Body of pancreas (tissue), 4 donors: Measurements from ENCODE around the gene MATN4. TPM values are rescaled to one million over a fixed set of nuclear protein-coding genes. Genes with fewer than 3 reads are reported as not detected.

Experiments used
- ATAC-seq: fragments of 150-250 bp; one replicate; pipeline ENCODE4 v1.9.1; 2016
- DNase-seq, 4 donors: peaks; one replicate each; pipeline ENCODE4 v3.0.0-alpha.2; 2019
- H3K27ac ChIP-seq, 4 donors: fragments of 200-600 bp; sonication (generic); 1 replicate in 3 of 4; 2 replicates in 1 of 4; pipeline versions ENCODE4 v1.5.1 to v1.6.1; 2016 to 2019; ENCODE audit warnings: mild to moderate bottlenecking in 1 of 4, mixed read lengths in 1 of 4, moderate library complexity in 1 of 4
- H3K27me3 ChIP-seq, 2 donors: fragments of 200-600 bp; sonication (generic); one replicate each; pipeline ENCODE4 v1.6.0; 2016; ENCODE audit warnings: mild to moderate bottlenecking in 1 of 2
- H3K36me3 ChIP-seq, 2 donors: fragments of 200-600 bp; sonication (generic); replicated peaks in 1 of 2; 2 replicates each; pipeline ENCODE4 v1.5.1; 2016; ENCODE audit warnings: low read depth in 2 of 2; ENCODE audit not compliant: insufficient read depth in 1 of 2
- H3K4me1 ChIP-seq: fragments of 200-600 bp; sonication (generic); one replicate; pipeline ENCODE4 v1.6.0; 2016
- H3K4me3 ChIP-seq, 2 donors: fragments of 200-600 bp; sonication (generic); 1 replicate in 1 of 2; 2 replicates in 1 of 2; pipeline ENCODE4 v1.5.1; 2016 to 2019
- H3K9me3 ChIP-seq, 3 donors: fragments of 200-600 bp; sonication (generic); 1 replicate in 2 of 3; 2 replicates in 1 of 3; pipeline ENCODE4 v1.5.1; 2016
- CTCF ChIP-seq, 7 experiments: fragments of 450-650 bp in 4 of 7; fragments of 200-600 bp in 3 of 7; sonication (generic) in 3 of 7; IDR thresholded peaks; one replicate each; pipeline ENCODE4 v1.5.1; 2016 to 2019; ENCODE audit warnings: antibody characterized with exemption in 7 of 7
- POLR2A ChIP-seq, 3 donors: fragments of 450-650 bp; IDR thresholded peaks; one replicate each; pipeline ENCODE4 v1.6.1; 2016; ENCODE audit warnings: antibody characterized with exemption in 3 of 3, mild to moderate bottlenecking in 2 of 3
- WGBS, 2 donors: methylation state at CpG; one replicate each; pipeline ENCODE4 v1.1.5; 2017; 5-methylcytosine and 5-hydroxymethylcytosine counted together
- intact Hi-C: fragments of 100-400 bp; cut with DNase I; formaldehyde crosslinking; loops from one replicate; pipeline ENCODE4 v1.15.1; 2023
- total RNA-seq, 2 donors: library from RNA; depleted of rRNA; stranded (reverse); fragments of >200 nt; gene quantifications; one replicate each; pipeline ENCODE4 v1.1.0, GENCODE V29; 2016

The MATN4 gene
- total RNA-seq, 2 donors from 2014 or later: 4.9 to 5.3 TPM

- Histone ChIP-seq H3K4me1 (peaks cover 83% of the 10 kb centered on the region), H3K36me3 (peaks cover 2 to 6% of the 10 kb centered on the region in 2 donors), H3K27ac (peak overlapping the region; percentile 91 to 99 (median 98)), H3K27me3 (no peaks in the 10 kb centered on the region), H3K4me3 (no peak overlapping the region), H3K9me3 (no peaks in the 10 kb centered on the region)
- ATAC-seq: no peak
- peak in 1 of 4 donors; percentile 52 for DNase-seq
- intact Hi-C loops: no loop called here
- no peak for TF ChIP-seq CTCF (IDR thresholded peaks at IDR 0.05)
- no peak for TF ChIP-seq POLR2A (IDR thresholded peaks at IDR 0.05)
- 72 to 76% methylated on average over 8 to 11 of the region's 11 CpGs for WGBS, 2 donors
Observed at GRCh38 chr20:45338121-45339030, 30.3 kb upstream of the MATN4 start.

GRCh38 chr20:45337367-45338120, 29.4 kb upstream of the MATN4 start:
- 6 to 16% methylated on average over 10 to 15 of the region's 15 CpGs for WGBS, 2 donors
- peak overlapping the region; percentile 80 to 99 (median 94) for H3K27ac ChIP-seq
- peaks cover 80% of the 10 kb centered on the region for H3K4me1 ChIP-seq
- intact Hi-C loops: no loop called here
- peak; percentile 23 to 69 (median 65) for TF ChIP-seq POLR2A (IDR thresholded peaks at IDR 0.05)
- no peak for TF ChIP-seq CTCF (IDR thresholded peaks at IDR 0.05)
- peaks cover 4 to 14% of the 10 kb centered on the region in 2 donors for H3K36me3 ChIP-seq
- DNase-seq (peak; percentile 71 to 82 (median 77)), ATAC-seq (peak; percentile 35)
- H3K27me3 ChIP-seq: no peaks in the 10 kb centered on the region
- no peak overlapping the region for H3K4me3 ChIP-seq
- H3K9me3 ChIP-seq: no peaks in the 10 kb centered on the region

- peaks cover 11 to 16% of the 10 kb centered on the region in 2 donors for H3K36me3 ChIP-seq
- H3K27me3 ChIP-seq: no peaks in the 10 kb centered on the region
- 44 to 49% methylated on average over 10 to 11 of the region's 11 CpGs for WGBS, 2 donors
- TF ChIP-seq POLR2A (IDR thresholded peaks at IDR 0.05) (no peak), CTCF (IDR thresholded peaks at IDR 0.05) (no peak)
- H3K4me3 ChIP-seq: no peak overlapping the region
- H3K4me1 ChIP-seq: peaks cover 73% of the 10 kb centered on the region
- DNase-seq (peak in 1 of 4 donors; percentile 60), ATAC-seq (no peak)
- intact Hi-C loops: no loop called here
- no peaks in the 10 kb centered on the region for H3K9me3 ChIP-seq
- H3K27ac ChIP-seq: peak overlapping the region; percentile 80 to 99 (median 94)
Observed at GRCh38 chr20:45336530-45337366, 28.6 kb upstream of the MATN4 start.

- Histone ChIP-seq H3K4me3 (no peak overlapping the region), H3K9me3 (no peaks in the 10 kb centered on the region), H3K27me3 (no peaks in the 10 kb centered on the region), H3K27ac (peak overlapping the region in 3 of 4 donors; percentile 29 to 67 (median 37)), H3K36me3 (peaks cover 14 to 37% of the 10 kb centered on the region in 2 donors), H3K4me1 (peaks cover 39% of the 10 kb centered on the region)
- intact Hi-C loops: no loop called here
- no peak for ATAC-seq
- 90 to 93% methylated on average over 3 of the region's 3 CpGs for WGBS, 2 donors
- TF ChIP-seq CTCF (IDR thresholded peaks at IDR 0.05) (no peak), POLR2A (IDR thresholded peaks at IDR 0.05) (no peak)
- no peak for DNase-seq
Observed at GRCh38 chr20:45330476-45330875, 22.4 kb upstream of the MATN4 start.
